Measurements from ENCODE around the gene CCP110.
A peak's percentile ranks its signal among the peaks of the same experiment; 100 is the strongest.

CCP110 gene

DNA sequence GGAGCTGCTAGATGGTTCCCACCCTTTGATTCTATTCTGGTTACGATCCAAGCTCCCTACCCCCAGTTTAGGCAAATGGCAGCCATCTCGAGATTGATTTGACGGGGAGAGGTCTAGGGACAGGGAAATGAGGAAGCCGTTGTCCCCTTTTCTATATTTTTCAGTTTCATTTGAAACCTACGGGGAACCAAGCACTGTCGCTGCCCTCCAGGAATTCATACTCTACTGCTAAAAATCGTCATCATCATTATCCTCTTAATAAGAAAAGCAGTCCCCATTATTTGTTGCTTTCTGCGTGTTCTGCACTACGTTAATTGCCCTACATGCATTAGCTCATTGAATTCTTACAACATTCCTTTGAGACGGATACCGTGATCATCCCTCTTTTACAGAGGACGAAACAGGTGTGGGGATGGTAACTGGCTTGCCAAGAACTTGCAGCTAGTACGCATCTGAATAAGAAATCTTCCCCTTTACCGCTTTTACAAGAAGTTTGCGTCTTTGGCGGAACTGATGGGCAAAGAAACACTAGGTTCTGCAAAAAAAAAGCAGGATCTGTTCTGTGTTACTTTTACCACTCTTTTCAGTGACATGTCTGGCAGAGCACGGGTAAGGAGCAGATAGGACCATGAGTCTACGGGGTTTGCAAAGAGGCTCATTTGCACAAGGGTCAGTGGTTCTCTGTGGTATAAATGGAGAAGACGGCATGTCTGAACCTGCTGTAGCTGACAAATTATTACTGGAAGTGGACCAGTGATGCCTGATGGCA lies 1.1 kb downstream of the CCP110 start:
- peak overlapping the region; percentile 73 for H3K4me3 ChIP-seq (ENCODE audit: low read depth, low read length)
- peak overlapping the region; percentile 83 for H3K27ac ChIP-seq
- TF ChIP-seq, protein P1, sequence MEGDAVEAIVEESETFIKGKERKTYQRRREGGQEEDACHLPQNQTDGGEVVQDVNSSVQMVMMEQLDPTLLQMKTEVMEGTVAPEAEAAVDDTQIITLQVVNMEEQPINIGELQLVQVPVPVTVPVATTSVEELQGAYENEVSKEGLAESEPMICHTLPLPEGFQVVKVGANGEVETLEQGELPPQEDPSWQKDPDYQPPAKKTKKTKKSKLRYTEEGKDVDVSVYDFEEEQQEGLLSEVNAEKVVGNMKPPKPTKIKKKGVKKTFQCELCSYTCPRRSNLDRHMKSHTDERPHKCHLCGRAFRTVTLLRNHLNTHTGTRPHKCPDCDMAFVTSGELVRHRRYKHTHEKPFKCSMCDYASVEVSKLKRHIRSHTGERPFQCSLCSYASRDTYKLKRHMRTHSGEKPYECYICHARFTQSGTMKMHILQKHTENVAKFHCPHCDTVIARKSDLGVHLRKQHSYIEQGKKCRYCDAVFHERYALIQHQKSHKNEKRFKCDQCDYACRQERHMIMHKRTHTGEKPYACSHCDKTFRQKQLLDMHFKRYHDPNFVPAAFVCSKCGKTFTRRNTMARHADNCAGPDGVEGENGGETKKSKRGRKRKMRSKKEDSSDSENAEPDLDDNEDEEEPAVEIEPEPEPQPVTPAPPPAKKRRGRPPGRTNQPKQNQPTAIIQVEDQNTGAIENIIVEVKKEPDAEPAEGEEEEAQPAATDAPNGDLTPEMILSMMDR (IDR thresholded peaks at IDR 0.05; ENCODE audit: low read depth, low read length) = no peak
- H3K36me3 ChIP-seq = peaks cover 22% of the 10 kb centered on the region
- no peak for DNase-seq
- H3K27me3 ChIP-seq (ENCODE audit: insufficient read depth, low read depth, severe bottlenecking) = no peaks in the 10 kb centered on the region
- H3K9me3 ChIP-seq (ENCODE audit: severe bottlenecking) = no peaks in the 10 kb centered on the region

DNA sequence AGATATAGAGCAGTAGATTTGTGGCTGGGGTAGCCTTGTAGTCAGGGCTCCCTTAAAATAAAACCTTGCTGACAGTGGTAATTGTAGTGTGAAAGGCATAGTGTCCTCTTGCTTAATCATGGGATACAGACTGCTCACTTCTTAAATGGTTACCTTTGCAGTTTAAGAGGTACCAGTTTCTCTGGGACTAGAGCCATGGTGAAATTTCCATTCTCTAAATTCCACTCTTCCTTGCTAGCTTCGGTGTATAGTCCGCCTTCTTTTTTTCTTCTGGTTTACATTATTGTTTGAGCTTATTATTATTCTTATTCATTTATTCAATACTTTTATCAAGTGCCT lies 1.6 kb downstream of the CCP110 start:
- TF ChIP-seq, protein P1 (IDR thresholded peaks at IDR 0.05; ENCODE audit: low read depth, low read length) = no peak
- H3K36me3 ChIP-seq = peaks cover 21% of the 10 kb centered on the region
- no peaks in the 10 kb centered on the region for H3K9me3 ChIP-seq (ENCODE audit: severe bottlenecking)
- no peak for DNase-seq
- H3K4me3 ChIP-seq (ENCODE audit: low read depth, low read length) = no peak overlapping the region
- no peak overlapping the region for H3K27ac ChIP-seq
- no peaks in the 10 kb centered on the region for H3K27me3 ChIP-seq (ENCODE audit: insufficient read depth, low read depth, severe bottlenecking)

DNA sequence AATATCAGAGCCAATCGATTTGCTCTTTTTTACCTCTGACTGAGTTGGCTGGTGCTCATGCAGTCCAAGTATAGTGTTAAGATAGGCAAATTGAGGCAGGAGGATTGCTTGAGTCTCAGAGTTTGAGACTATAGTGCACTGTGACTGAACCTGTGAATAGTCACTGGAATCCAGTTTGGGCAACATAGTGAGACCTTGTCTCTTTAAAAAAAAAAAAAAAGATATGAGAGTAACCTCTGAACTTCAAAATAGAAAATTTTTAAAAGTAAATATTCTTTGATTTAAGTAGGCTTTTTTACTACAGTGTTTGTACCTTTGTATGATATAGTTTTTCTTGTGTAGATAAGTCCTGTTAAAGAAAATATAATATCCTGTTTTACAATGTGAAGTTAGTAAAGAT lies 3.4 kb downstream of the CCP110 start:
- H3K36me3 ChIP-seq = peaks cover 28% of the 10 kb centered on the region
- DNase-seq = no peak
- no peak overlapping the region for H3K27ac ChIP-seq
- TF ChIP-seq, protein P1 (IDR thresholded peaks at IDR 0.05; ENCODE audit: low read depth, low read length) = no peak
- H3K4me3 ChIP-seq (ENCODE audit: low read depth, low read length) = no peak overlapping the region
- H3K27me3 ChIP-seq (ENCODE audit: insufficient read depth, low read depth, severe bottlenecking) = no peaks in the 10 kb centered on the region
- H3K9me3 ChIP-seq (ENCODE audit: severe bottlenecking) = no peaks in the 10 kb centered on the region

DNA sequence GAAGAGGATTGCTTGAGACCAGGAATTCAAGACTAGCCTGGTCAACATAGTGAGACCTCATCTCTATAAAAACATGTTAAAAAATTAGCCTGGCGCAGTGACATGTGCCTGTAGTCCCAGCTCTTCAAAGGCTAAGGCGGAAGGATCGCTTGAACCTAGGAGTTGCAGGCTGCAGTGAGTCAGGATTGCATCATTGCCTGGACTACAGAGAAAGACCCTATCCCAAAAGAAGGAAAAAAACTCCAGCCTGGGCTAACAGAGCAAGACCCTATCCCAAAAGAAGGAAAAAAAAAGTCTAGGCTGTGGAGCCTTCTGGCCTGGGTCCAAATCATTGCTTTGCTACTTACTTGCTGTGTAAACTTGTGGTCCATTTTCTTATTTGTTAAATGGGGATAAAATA lies 4.9 kb downstream of the CCP110 start:
- no peak overlapping the region for H3K27ac ChIP-seq
- DNase-seq = no peak
- TF ChIP-seq, protein P1 (IDR thresholded peaks at IDR 0.05; ENCODE audit: low read depth, low read length) = no peak
- peaks cover 41% of the 10 kb centered on the region for H3K36me3 ChIP-seq
- no peaks in the 10 kb centered on the region for H3K27me3 ChIP-seq (ENCODE audit: insufficient read depth, low read depth, severe bottlenecking)
- H3K4me3 ChIP-seq (ENCODE audit: low read depth, low read length) = no peak overlapping the region
- H3K9me3 ChIP-seq (ENCODE audit: severe bottlenecking) = no peaks in the 10 kb centered on the region

DNA sequence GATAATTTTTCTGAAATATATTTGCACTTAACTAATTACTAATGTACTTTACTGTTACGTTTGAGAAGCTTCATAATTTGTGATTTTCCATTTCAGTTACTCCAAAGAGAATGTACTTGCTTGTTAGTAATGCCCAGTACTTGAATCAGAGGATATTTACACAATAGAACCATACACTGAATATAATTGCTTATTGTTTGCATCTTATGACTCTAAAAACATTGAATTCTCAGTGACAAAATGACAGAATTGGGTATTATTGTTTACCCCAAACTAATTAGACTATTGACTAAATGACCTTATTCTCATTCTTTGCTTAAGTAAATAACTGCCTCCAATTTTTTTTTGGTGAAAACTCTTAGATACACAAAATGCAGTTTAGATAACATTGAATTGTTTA lies 8.9 kb downstream of the CCP110 start:
- no peak for DNase-seq
- peaks cover 63% of the 10 kb centered on the region for H3K36me3 ChIP-seq
- no peak overlapping the region for H3K4me3 ChIP-seq (ENCODE audit: low read depth, low read length)
- no peaks in the 10 kb centered on the region for H3K27me3 ChIP-seq (ENCODE audit: insufficient read depth, low read depth, severe bottlenecking)
- TF ChIP-seq, protein P1 (IDR thresholded peaks at IDR 0.05; ENCODE audit: low read depth, low read length) = no peak
- no peak overlapping the region for H3K27ac ChIP-seq
- no peaks in the 10 kb centered on the region for H3K9me3 ChIP-seq (ENCODE audit: severe bottlenecking)
